ENCODE data around the gene SCUBE2. TPM values are rescaled to one million over a fixed set of nuclear protein-coding genes. Genes with fewer than 3 reads are reported as not detected.
A peak's percentile ranks its signal among the peaks of the same experiment; 100 is the strongest.

The SCUBE2 gene
- total RNA-seq, 1 donor from 2014 or later, result not detected

DNA sequence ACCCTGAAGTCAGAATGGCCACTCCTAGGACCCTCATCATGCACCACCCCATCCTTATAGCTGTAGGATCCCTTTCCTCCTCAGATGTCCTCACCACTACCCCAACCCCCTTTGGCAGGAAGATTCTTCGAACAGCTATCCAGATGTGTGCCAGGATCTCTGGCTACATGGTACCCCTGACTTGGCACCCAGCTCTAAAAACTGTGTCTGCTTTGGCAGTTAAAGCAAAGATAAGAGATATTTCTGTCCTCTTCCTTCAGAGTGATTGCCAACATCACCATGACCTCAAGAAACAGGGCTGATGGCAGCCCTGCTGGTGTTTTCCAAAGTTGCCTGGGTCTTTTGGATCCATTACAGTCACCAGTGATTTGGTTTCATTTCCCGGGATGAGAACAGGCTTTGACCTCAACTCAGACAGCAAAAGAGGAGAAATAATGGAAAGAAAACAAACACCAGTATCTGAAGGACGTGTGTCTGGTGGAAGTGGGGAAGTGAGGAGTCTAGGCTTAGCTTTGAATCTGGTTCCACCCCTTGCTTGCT, 83.3 kb downstream of the SCUBE2 start:
- ChIA-PET CTCF (no interaction called here), POLR2A (no interaction called here)
- H3K36me3 Mint-ChIP-seq (ENCODE audit: low read depth), result no peaks in the 10 kb centered on the region
- peaks cover 5% of the 10 kb centered on the region for H3K9me3 Mint-ChIP-seq
- H3K4me3 Mint-ChIP-seq, result no peak overlapping the region
- intact Hi-C loops (cut with micrococcal nuclease), result no loop called here
- ATAC-seq (ENCODE audit: low read depth), result no peak
- peaks cover 26% of the 10 kb centered on the region for H3K27me3 Mint-ChIP-seq
- H3K27ac Mint-ChIP-seq, result no peak overlapping the region
- TF ChIP-seq, protein P1, sequence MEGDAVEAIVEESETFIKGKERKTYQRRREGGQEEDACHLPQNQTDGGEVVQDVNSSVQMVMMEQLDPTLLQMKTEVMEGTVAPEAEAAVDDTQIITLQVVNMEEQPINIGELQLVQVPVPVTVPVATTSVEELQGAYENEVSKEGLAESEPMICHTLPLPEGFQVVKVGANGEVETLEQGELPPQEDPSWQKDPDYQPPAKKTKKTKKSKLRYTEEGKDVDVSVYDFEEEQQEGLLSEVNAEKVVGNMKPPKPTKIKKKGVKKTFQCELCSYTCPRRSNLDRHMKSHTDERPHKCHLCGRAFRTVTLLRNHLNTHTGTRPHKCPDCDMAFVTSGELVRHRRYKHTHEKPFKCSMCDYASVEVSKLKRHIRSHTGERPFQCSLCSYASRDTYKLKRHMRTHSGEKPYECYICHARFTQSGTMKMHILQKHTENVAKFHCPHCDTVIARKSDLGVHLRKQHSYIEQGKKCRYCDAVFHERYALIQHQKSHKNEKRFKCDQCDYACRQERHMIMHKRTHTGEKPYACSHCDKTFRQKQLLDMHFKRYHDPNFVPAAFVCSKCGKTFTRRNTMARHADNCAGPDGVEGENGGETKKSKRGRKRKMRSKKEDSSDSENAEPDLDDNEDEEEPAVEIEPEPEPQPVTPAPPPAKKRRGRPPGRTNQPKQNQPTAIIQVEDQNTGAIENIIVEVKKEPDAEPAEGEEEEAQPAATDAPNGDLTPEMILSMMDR (IDR thresholded peaks at IDR 0.05), result no peak
- peaks cover 11% of the 10 kb centered on the region for H3K4me1 Mint-ChIP-seq
- DNase-seq, result no peak

DNA sequence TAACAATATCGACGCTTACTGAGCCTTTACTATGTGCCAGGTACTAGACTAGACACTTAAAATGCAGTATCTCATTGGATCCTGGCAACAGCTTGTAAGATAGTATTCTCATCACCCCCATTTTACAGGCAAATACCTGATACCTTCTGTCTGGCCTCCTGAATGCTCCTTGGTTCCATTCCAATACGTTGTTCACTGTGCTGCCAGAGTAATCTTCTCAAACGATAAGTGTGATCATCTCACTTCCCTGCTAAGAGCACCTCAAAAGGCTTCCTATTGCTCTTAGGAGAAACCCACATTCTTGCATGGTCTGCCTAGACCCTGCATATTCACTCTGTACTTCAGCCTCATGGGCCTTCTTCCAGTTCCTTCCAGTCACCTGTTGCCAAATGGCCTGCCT, 86.3 kb downstream of the SCUBE2 start:
- Mint-ChIP-seq H3K27me3 (peaks cover 34% of the 10 kb centered on the region), H3K36me3 (ENCODE audit: low read depth) (no peaks in the 10 kb centered on the region), H3K4me1 (peaks cover 15% of the 10 kb centered on the region), H3K27ac (no peak overlapping the region), H3K9me3 (peaks cover 2% of the 10 kb centered on the region), H3K4me3 (peak overlapping the region; percentile 55)
- ATAC-seq (ENCODE audit: low read depth) (no peak), DNase-seq (no peak)
- intact Hi-C loops (cut with micrococcal nuclease), result loop anchor here (2.0 kb wide), 1 partner anchor 40 kb away; the partner anchor contains the start of gene TMEM9B
- TF ChIP-seq, protein P1 (IDR thresholded peaks at IDR 0.05), result no peak
- ChIA-PET POLR2A (no interaction called here), CTCF (no interaction called here)

DNA sequence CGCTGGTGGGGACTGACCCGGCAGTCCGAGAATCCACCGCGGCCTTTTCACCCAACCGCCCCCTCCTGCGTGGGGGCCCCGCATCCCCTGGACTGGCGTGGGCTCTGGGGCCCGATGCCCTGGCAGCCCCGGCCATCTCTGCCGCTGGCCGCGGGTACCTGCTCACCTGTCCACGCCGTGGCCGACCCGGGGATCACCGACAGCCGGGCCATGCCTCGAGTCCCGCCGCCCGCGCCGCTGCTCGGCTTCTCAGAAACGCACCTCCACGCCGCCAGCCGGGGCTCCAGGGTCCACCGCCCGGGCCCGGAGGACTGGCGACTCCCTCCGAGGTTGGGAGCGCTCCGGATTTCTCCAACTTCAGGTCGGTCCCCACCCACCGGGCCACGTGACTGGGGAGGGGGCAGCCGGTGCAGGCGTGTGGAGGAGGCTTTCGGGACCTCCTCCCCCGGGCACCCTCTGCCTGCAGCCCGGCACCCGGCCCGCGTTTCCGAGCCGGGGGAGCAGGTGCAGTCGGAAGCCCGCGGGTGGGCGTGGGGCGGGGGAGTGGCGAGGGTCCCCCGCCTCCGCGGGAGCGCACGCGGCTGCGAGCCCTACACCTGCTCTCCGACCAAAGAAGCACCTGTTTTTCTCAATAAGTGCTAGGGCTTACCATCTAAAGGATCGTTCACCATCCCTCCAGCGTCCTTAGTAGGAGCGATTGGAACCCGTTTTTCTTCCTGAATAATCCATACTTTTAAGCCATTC, 87.0 kb downstream of the SCUBE2 start:
- CTCF ChIA-PET, result no interaction called here
- POLR2A ChIA-PET, result interaction anchor here (1.8 kb wide), 1 partner anchor 40 kb away, joined by 6 read pairs; the partner anchor contains the start of gene TMEM9B

DNA sequence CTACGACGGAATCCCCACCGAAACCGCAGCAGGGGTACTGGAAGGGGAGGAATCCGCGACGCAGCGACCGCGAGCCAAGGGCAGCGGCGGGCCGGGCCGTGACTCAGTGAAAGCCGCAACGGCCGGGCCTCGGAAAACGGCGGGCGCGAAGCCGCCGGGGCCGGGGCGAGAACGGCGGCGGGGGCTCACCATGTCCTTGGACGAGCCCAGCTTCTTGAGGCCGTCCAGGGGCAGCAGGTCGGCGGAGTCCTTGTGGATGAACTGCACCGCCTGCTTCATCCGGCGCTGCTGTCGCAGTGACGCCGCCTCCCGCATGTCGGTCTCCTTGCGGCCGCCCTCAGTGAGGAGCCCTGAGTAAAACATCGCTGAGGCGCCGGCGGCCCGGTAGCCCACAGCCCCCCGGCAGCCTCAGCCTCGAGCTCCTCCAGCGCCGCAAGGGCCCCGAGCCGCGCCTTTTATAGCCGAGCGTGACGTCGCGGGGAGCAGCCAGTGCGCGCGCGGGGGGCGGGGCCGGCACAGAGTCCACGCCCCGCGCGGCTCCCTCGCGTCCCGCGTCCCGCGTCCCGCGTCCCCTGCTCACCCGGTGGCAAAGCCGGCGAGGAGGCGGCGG, 87.7 kb downstream of the SCUBE2 start, which contains the start of gene NRIP3:
TSS of gene NRIP3 (minus strand) at position 429 of the 610 bp plus-strand sequence. CDS start at position 363, 66 bp downstream.
- no peaks in the 10 kb centered on the region for H3K9me3 Mint-ChIP-seq
- ATAC-seq (ENCODE audit: low read depth), result peak; percentile 86
- ChIA-PET CTCF (no interaction called here), POLR2A (interaction anchor here (1.8 kb wide), 1 partner anchor 39 kb away, joined by 6 read pairs; the partner anchor contains the start of gene TMEM9B)
- peak; percentile 66 for DNase-seq
- H3K4me1 Mint-ChIP-seq, result peaks cover 15% of the 10 kb centered on the region
- H3K4me3 Mint-ChIP-seq, result peak within 1 kb of the TSS; percentile 77
- peaks cover 40% of the 10 kb centered on the region for H3K27me3 Mint-ChIP-seq
- H3K27ac Mint-ChIP-seq, result no peak within 1 kb of the TSS
- TF ChIP-seq, protein P1 (IDR thresholded peaks at IDR 0.05), result no peak
- intact Hi-C loops (cut with micrococcal nuclease), result loop anchor here (2.0 kb wide), 1 partner anchor 39 kb away; the partner anchor contains the start of gene TMEM9B
- H3K36me3 Mint-ChIP-seq (ENCODE audit: low read depth), result no peaks in the 10 kb centered on the region

More for the DNA sequence above, 87.0 kb downstream of the SCUBE2 start:
- no peak overlapping the region for H3K27ac Mint-ChIP-seq
- ATAC-seq (ENCODE audit: low read depth) (peak; percentile 18), DNase-seq (no peak)
- H3K4me1 Mint-ChIP-seq, result peaks cover 15% of the 10 kb centered on the region
- TF ChIP-seq, protein P1 (IDR thresholded peaks at IDR 0.05), result no peak
- peak overlapping the region; percentile 55 for H3K4me3 Mint-ChIP-seq
- no peaks in the 10 kb centered on the region for H3K9me3 Mint-ChIP-seq
- peaks cover 35% of the 10 kb centered on the region for H3K27me3 Mint-ChIP-seq
- no peaks in the 10 kb centered on the region for H3K36me3 Mint-ChIP-seq (ENCODE audit: low read depth)
- intact Hi-C loops (cut with micrococcal nuclease), result loop anchor here (2.0 kb wide), 1 partner anchor 40 kb away; the partner anchor contains the start of gene TMEM9B
